ENCODE results near the gene UROC1. TPM values are rescaled to one million over a fixed set of nuclear protein-coding genes. Genes with fewer than 3 reads are reported as not detected.

The UROC1 gene
- total and polyA plus RNA-seq, 2 experiments from 2014 or later: not detected

GRCh38 chr3:126555795-126556636 is 38.4 kb upstream of the UROC1 start (continued):
- no peak for TF ChIP-seq ZNF462 (CRISPR knock-in tag; IDR thresholded peaks at IDR 0.05)
- no peak for TF ChIP-seq POLR2AphosphoS5 (IDR thresholded peaks at IDR 0.05; ENCODE audit: low read depth)
- no peak for TF ChIP-seq ZNF114 (CRISPR knock-in tag; IDR thresholded peaks at IDR 0.05)
- no peak for TF ChIP-seq REST (IDR thresholded peaks at IDR 0.05; ENCODE audit: unreplicated experiment)
